H9 (cell line): ENCODE data around the gene AFMID. TPM values are rescaled to one million over a fixed set of nuclear protein-coding genes. Genes with fewer than 3 reads are reported as not detected.

Source experiments
- DNase-seq: peaks from one replicate; pipeline ENCODE4 v3.0.0-alpha.2; 2017
- H2AFZ ChIP-seq: one replicate; pipeline ENCODE4 v1.6.1; 2013; ENCODE audit warnings: mild to moderate bottlenecking, low read length, control low read depth, moderate library complexity
- H2AK5ac ChIP-seq: 2 replicates; pipeline ENCODE4 v1.6.1; 2013; ENCODE audit warnings: low read length, control low read depth, mixed read lengths; ENCODE audit not compliant: insufficient read length
- H2BK120ac ChIP-seq: one replicate; pipeline ENCODE4 v1.6.1; 2013; ENCODE audit warnings: low read depth, mild to moderate bottlenecking, low read length, control low read depth, inconsistent platforms; ENCODE audit not compliant: poor library complexity, severe bottlenecking
- H2BK12ac ChIP-seq: 2 replicates; pipeline ENCODE4 v1.6.1; 2013; ENCODE audit warnings: low read length, control low read depth, mixed read lengths, low read depth; ENCODE audit not compliant: insufficient read length
- H2BK15ac ChIP-seq: 2 replicates; pipeline ENCODE4 v1.6.1; 2013; ENCODE audit warnings: low read depth, low read length, control low read depth
- H2BK20ac ChIP-seq: one replicate; pipeline ENCODE4 v1.6.1; 2013; ENCODE audit warnings: low read depth, mild to moderate bottlenecking, low read length, control low read depth, inconsistent platforms; ENCODE audit not compliant: poor library complexity, severe bottlenecking
- H2BK5ac ChIP-seq: 2 replicates; pipeline ENCODE4 v1.6.1; 2013; ENCODE audit warnings: low read length, control low read depth, mixed read lengths; ENCODE audit not compliant: insufficient read length
- H3K14ac ChIP-seq: 2 replicates; pipeline ENCODE4 v1.6.1; 2013; ENCODE audit warnings: low read length, control low read depth; ENCODE audit not compliant: insufficient read depth
- H3K18ac ChIP-seq: 2 replicates; pipeline ENCODE4 v1.6.1; 2013; ENCODE audit warnings: low read depth, mild to moderate bottlenecking, mixed read lengths, low read length, control low read depth; ENCODE audit not compliant: insufficient read length
- H3K23ac ChIP-seq: 2 replicates; pipeline ENCODE4 v1.6.1; 2013; ENCODE audit warnings: low read length, control low read depth, mixed read lengths, low read depth; ENCODE audit not compliant: insufficient read length
- H3K23me2 ChIP-seq: 2 replicates; pipeline ENCODE4 v1.6.1; 2013; ENCODE audit warnings: low read depth, mild to moderate bottlenecking, mixed read lengths, low read length, control low read depth; ENCODE audit not compliant: insufficient read length, poor library complexity, severe bottlenecking
- H3K27ac ChIP-seq: 2 replicates; pipeline ENCODE4 v1.5.1; 2013; ENCODE audit warnings: low read length, control low read depth, mixed read lengths, low read depth; ENCODE audit not compliant: insufficient read length
- H3K27me3 ChIP-seq: 2 replicates; pipeline ENCODE4 v1.6.1; 2013; ENCODE audit warnings: low read length, control low read depth, inconsistent platforms; ENCODE audit not compliant: insufficient read depth
- H3K4ac ChIP-seq: 2 replicates; pipeline ENCODE4 v1.6.1; 2013; ENCODE audit warnings: low read depth, mild to moderate bottlenecking, control low read depth, inconsistent platforms, low read length, moderate library complexity
- H3K4me1 ChIP-seq: 2 replicates; pipeline ENCODE4 v1.6.1; 2013; ENCODE audit warnings: low read length, control low read depth, inconsistent platforms; ENCODE audit not compliant: insufficient read depth
- H3K4me2 ChIP-seq: 2 replicates; pipeline ENCODE4 v1.6.1; 2013; ENCODE audit warnings: low read length, control low read depth, mixed read lengths; ENCODE audit not compliant: insufficient read length, insufficient read depth
- H3K56ac ChIP-seq: 2 replicates; pipeline ENCODE4 v1.6.1; 2013; ENCODE audit warnings: low read depth, mild to moderate bottlenecking, mixed read lengths, low read length, control low read depth; ENCODE audit not compliant: insufficient read length
- H3K79me1 ChIP-seq: 2 replicates; pipeline ENCODE4 v1.6.1; 2013; ENCODE audit warnings: low read depth, mild to moderate bottlenecking, moderate library complexity, low read length, control low read depth, inconsistent platforms; ENCODE audit not compliant: insufficient read depth, poor library complexity, severe bottlenecking
- H3K79me2 ChIP-seq: 2 replicates; pipeline ENCODE4 v1.6.1; 2013; ENCODE audit warnings: low read length, control low read depth, inconsistent platforms; ENCODE audit not compliant: insufficient read depth
- H3K9ac ChIP-seq: 2 replicates; pipeline ENCODE4 v1.6.1; 2013; ENCODE audit warnings: low read length, control low read depth, mixed read lengths; ENCODE audit not compliant: insufficient read length; ENCODE audit errors: extremely low read depth
- H3K9me3 ChIP-seq: one replicate; pipeline ENCODE4 v1.6.1; 2013; ENCODE audit warnings: low read depth, low read length, inconsistent platforms; ENCODE audit not compliant: control insufficient read depth
- H3T11ph ChIP-seq: one replicate; pipeline ENCODE4 v1.6.1; 2013; ENCODE audit warnings: mild to moderate bottlenecking, low read length, control low read depth, inconsistent platforms
- H4K20me1 ChIP-seq: one replicate; pipeline ENCODE4 v1.6.1; 2013; ENCODE audit not compliant: control insufficient read depth, insufficient read length, insufficient read depth
- H4K5ac ChIP-seq: 2 replicates; pipeline ENCODE4 v1.6.1; 2013; ENCODE audit warnings: low read depth, mild to moderate bottlenecking, mixed read lengths, low read length, control low read depth; ENCODE audit not compliant: insufficient read length
- H4K8ac ChIP-seq: replicated peaks from 2 replicates; pipeline ENCODE4 v1.6.1; 2013; ENCODE audit warnings: low read length, control low read depth, mixed read lengths, low read depth; ENCODE audit not compliant: insufficient read length
- H4K91ac ChIP-seq: 2 replicates; pipeline ENCODE4 v1.6.1; 2013; ENCODE audit warnings: low read depth, mild to moderate bottlenecking, moderate library complexity, mixed read lengths, low read length, control low read depth; ENCODE audit not compliant: insufficient read length
- H3K27ac Mint-ChIP-seq, 3 experiments: 2 replicates in 2 of 3; 3 replicates in 1 of 3; pipeline ENCODE4 v1.8.0; 2020 to 2021; ENCODE audit warnings: mixed read lengths in 3 of 3, mild to moderate bottlenecking in 1 of 3, moderate library complexity in 1 of 3
- H3K27me3 Mint-ChIP-seq: 2 replicates; pipeline ENCODE4 v1.8.0; 2021; ENCODE audit warnings: low read depth, mild to moderate bottlenecking, moderate library complexity, mixed read lengths
- H3K36me3 Mint-ChIP-seq, 3 experiments: 2 replicates in 2 of 3; 3 replicates in 1 of 3; pipeline ENCODE4 v1.8.0; 2020 to 2021; ENCODE audit warnings: low read depth in 3 of 3, mixed read lengths in 3 of 3; ENCODE audit not compliant: insufficient read depth in 1 of 3
- H3K4me1 Mint-ChIP-seq, 2 experiments: 2 replicates each; pipeline ENCODE4 v1.8.0; 2020; ENCODE audit warnings: mixed read lengths in 2 of 2
- H3K4me3 Mint-ChIP-seq, 2 experiments: 2 replicates in 1 of 2; 3 replicates in 1 of 2; pipeline ENCODE4 v1.8.0; 2020 to 2021; ENCODE audit warnings: mild to moderate bottlenecking in 2 of 2, mixed read lengths in 2 of 2, moderate library complexity in 1 of 2
- H3K9me3 Mint-ChIP-seq, 2 experiments: 2 replicates in 1 of 2; 3 replicates in 1 of 2; pipeline ENCODE4 v1.8.0; 2020; ENCODE audit warnings: mild to moderate bottlenecking in 2 of 2, mixed read lengths in 2 of 2, moderate library complexity in 1 of 2
- CTCF ChIP-seq: fragments of 200-600 bp; sonication (generic); conservative IDR thresholded peaks from 3 replicates; pipeline ENCODE4 v1.8.0; 2021; ENCODE audit warnings: antibody characterized with exemption, mild to moderate bottlenecking
- WGBS: extraction: QIAGEN DNeasy Blood & Tissue Kit; methylation state at CpG from one replicate; pipeline ENCODE4 v1.1.7; 2013; ENCODE audit warnings: missing lambda C conversion rate, low lambda C conversion rate, mixed read lengths; ENCODE audit not compliant: insufficient read length; ENCODE audit errors: extremely low coverage; 5-methylcytosine and 5-hydroxymethylcytosine counted together
- total RNA-seq: library from RNA; stranded (reverse); gene quantifications from 2 replicates; pipeline ENCODE4 v1.2.1, GENCODE V29; 2021

AFMID gene
- total RNA-seq, 1 experiment from 2014 or later, result 64.1 TPM

- Histone ChIP-seq H3K23me2 (no peaks in the 10 kb centered on the region), H3K9me3 (no peaks in the 10 kb centered on the region), H3K27ac (no peak overlapping the region), H3K9ac (no peak overlapping the region), H3K23ac (no peak overlapping the region), H2BK20ac (no peak overlapping the region), H3K4me2 (no peak overlapping the region), H2BK5ac (no peak overlapping the region), H3K79me1 (peaks cover 2% of the 10 kb centered on the region), H4K5ac (no peak overlapping the region), H3K14ac (no peak overlapping the region), H4K20me1 (no peaks in the 10 kb centered on the region), H4K91ac (no peak overlapping the region), H3K27me3 (no peaks in the 10 kb centered on the region), H2BK120ac (no peak overlapping the region), H2AFZ (no peak overlapping the region), H3K4me1 (no peaks in the 10 kb centered on the region), H2BK12ac (no peak overlapping the region), H2AK5ac (no peak overlapping the region), H3K79me2 (no peaks in the 10 kb centered on the region), H3K4ac (no peak overlapping the region), H3T11ph (no peak overlapping the region), H2BK15ac (no peak overlapping the region), H4K8ac (no peak overlapping the region), H3K56ac (no peak overlapping the region), H3K18ac (no peak overlapping the region)
- H3K4me1 Mint-ChIP-seq, result peaks cover 16 to 26% of the 10 kb centered on the region in 2 experiments
- no peak for DNase-seq
- no peaks in the 10 kb centered on the region; a peak in 1 of 5 replicates for H3K9me3 Mint-ChIP-seq
- WGBS, result no CpG with 5 or more reads among the region's 17 CpGs
- no peak overlapping the region; a peak in 1 of 7 replicates for H3K27ac Mint-ChIP-seq
- TF ChIP-seq CTCF, result no peak
- no peaks in the 10 kb centered on the region; the same call in 1 of the 2 replicates for H3K27me3 Mint-ChIP-seq
- H3K4me3 Mint-ChIP-seq, result no peak overlapping the region
- H3K36me3 Mint-ChIP-seq, result peaks cover 56 to 82% (median 80%) of the 10 kb centered on the region in 3 experiments
These were observed 7.8 kb upstream of the AFMID start for GRCh38 chr17:78179372-78179771.
